ENCODE data around the gene ANTXR1. TPM values are rescaled to one million over a fixed set of nuclear protein-coding genes. Genes with fewer than 3 reads are reported as not detected.

ANTXR1 gene
- total and polyA plus RNA-seq, 2 experiments from 2014 or later: 24.0 to 36.0 TPM

DNA sequence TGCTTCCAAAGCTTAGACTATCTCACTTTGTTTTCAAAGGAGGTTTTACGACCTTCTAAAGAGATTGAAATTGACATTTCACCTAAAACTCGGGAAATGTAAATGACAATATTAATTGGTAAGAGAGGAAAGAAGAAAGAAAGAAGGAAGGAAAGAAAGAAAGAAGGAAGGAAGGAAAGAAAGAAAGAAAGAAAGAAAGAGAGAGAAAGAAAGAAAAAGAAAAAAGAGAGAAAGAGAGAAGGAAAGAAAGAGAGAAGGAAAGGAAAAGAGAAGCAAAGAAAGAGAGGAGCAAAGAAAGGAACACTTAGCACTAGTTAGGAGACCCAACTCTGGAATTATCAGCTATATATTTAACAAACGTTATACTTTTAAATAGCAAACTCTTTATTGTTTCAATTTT lies 34.9 kb upstream of the ANTXR1 start:
- Histone ChIP-seq H3K27ac (no peak overlapping the region), H3K4me1 (ENCODE audit: low read depth) (no peaks in the 10 kb centered on the region), H3K9me3 (ENCODE audit: low read depth) (no peaks in the 10 kb centered on the region), H3K36me3 (no peaks in the 10 kb centered on the region), H3K27me3 (peaks cover 9% of the 10 kb centered on the region), H3K4me3 (no peak overlapping the region)
- DNase-seq (ENCODE audit: low read depth in 1 of 2, low spot score in 1 of 2): no peak
- TF ChIP-seq, protein P1, sequence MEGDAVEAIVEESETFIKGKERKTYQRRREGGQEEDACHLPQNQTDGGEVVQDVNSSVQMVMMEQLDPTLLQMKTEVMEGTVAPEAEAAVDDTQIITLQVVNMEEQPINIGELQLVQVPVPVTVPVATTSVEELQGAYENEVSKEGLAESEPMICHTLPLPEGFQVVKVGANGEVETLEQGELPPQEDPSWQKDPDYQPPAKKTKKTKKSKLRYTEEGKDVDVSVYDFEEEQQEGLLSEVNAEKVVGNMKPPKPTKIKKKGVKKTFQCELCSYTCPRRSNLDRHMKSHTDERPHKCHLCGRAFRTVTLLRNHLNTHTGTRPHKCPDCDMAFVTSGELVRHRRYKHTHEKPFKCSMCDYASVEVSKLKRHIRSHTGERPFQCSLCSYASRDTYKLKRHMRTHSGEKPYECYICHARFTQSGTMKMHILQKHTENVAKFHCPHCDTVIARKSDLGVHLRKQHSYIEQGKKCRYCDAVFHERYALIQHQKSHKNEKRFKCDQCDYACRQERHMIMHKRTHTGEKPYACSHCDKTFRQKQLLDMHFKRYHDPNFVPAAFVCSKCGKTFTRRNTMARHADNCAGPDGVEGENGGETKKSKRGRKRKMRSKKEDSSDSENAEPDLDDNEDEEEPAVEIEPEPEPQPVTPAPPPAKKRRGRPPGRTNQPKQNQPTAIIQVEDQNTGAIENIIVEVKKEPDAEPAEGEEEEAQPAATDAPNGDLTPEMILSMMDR (IDR thresholded peaks at IDR 0.05; ENCODE audit: low read depth, low read length): no peak

DNA sequence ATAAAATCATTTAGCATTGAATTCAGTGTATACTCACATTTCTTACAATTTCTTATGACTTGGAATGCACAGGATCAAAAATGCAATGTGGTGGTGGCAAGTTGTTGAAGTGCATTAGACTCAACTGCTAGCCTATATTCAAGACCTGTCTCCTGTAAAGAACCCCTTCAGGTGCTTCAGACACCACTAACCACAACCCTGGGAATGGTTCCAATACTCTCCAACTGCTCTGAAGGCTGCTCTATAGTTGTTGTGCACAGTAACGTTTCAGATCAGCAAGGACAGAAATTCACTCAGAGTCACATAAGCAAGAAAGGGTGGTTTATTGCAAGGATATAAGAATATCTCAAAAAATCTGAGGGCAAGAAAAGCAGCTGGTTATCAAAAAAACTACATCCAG lies 32.0 kb upstream of the ANTXR1 start:
- Histone ChIP-seq H3K9me3 (ENCODE audit: low read depth) (no peaks in the 10 kb centered on the region), H3K4me1 (ENCODE audit: low read depth) (no peaks in the 10 kb centered on the region), H3K27ac (no peak overlapping the region), H3K27me3 (peaks cover 9% of the 10 kb centered on the region), H3K36me3 (no peaks in the 10 kb centered on the region), H3K4me3 (no peak overlapping the region)
- DNase-seq (ENCODE audit: low read depth in 1 of 2, low spot score in 1 of 2): no peak
- TF ChIP-seq, protein P1 (IDR thresholded peaks at IDR 0.05; ENCODE audit: low read depth, low read length): no peak

DNA sequence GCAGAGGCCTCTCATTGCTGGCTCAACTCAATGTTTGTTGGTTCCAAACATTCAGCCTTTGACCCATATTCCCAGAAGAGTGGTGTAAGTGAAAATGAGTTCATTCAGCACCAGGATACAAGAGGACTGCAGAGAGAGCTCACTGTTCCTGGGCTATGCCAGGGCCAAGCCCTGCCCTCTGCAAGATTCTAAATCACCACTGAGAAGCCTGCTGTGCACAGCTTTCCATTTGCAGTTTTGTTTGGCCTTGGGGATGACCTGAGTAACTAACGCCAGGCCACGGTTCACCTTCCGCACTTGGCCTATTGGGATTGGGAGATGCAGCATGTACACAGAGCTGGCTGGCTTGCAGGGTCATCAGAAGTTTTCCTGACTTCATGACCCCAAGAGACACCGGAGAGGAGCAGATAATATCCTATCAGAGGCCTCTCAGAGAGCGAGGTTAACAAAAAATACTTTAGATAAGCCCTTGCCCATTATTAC lies 25.9 kb upstream of the ANTXR1 start:
- DNase-seq (ENCODE audit: low read depth in 1 of 2, low spot score in 1 of 2): peak in 1 of 2 donors; percentile 22
- Histone ChIP-seq H3K27me3 (peaks cover 6% of the 10 kb centered on the region), H3K4me3 (no peak overlapping the region), H3K27ac (no peak overlapping the region), H3K9me3 (ENCODE audit: low read depth) (no peaks in the 10 kb centered on the region), H3K36me3 (no peaks in the 10 kb centered on the region), H3K4me1 (ENCODE audit: low read depth) (no peaks in the 10 kb centered on the region)
- TF ChIP-seq, protein P1 (IDR thresholded peaks at IDR 0.05; ENCODE audit: low read depth, low read length): no peak

DNA sequence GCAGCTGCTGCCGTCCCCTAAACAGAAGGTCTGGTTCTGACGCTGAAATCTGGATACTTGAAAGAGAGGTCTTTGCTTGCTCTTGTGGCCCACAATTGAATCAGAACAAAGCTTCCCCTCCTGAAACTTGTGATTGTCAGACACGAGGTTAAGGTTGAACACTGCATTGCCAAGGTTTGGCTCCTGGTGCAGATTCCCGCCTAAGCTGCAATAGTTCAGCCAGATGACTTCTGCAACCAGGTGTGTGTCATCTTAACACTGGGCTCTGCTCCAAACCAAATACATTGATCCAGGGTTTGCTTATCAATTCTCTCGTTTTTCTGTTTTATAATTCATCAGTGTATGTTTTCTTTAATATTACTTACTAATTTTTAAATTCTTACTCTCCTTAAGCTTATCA lies 23.9 kb upstream of the ANTXR1 start:
- H3K27me3 ChIP-seq: peaks cover 6% of the 10 kb centered on the region
- H3K27ac ChIP-seq: no peak overlapping the region
- H3K9me3 ChIP-seq (ENCODE audit: low read depth): no peaks in the 10 kb centered on the region

DNA sequence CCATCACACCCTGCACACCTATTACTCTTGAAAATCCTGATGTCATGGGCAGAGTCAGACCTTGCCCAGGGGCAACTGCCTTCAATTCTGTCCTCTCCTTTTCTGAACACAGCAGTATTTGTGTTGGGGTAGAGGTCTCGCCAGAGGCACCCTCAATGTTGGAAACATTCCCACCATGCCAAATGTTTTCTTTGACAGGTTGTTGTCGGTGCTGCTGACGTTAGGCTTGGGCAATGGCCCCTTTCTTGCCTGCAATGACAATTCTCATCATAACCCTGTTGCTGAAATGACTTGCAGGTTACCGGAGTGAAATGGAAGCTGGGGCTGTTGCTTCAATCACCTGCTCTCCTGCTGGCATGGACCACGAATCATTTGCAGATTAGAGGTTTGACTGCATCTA lies 20.6 kb upstream of the ANTXR1 start:
- TF ChIP-seq, protein P1 (IDR thresholded peaks at IDR 0.05; ENCODE audit: low read depth, low read length): no peak
- Histone ChIP-seq H3K9me3 (ENCODE audit: low read depth) (no peaks in the 10 kb centered on the region), H3K27me3 (peaks cover 6% of the 10 kb centered on the region)

More for the DNA sequence above, 23.9 kb upstream of the ANTXR1 start:
- DNase-seq (ENCODE audit: low read depth in 1 of 2, low spot score in 1 of 2): no peak
- H3K4me1 ChIP-seq (ENCODE audit: low read depth): no peaks in the 10 kb centered on the region
- TF ChIP-seq, protein P1 (IDR thresholded peaks at IDR 0.05; ENCODE audit: low read depth, low read length): no peak
- no peak overlapping the region for H3K4me3 ChIP-seq
- H3K36me3 ChIP-seq: no peaks in the 10 kb centered on the region

GRCh38 chr2:68992933-68993332 lies 20.0 kb upstream of the ANTXR1 start:
- no peaks in the 10 kb centered on the region for H3K36me3 ChIP-seq
- DNase-seq (ENCODE audit: low read depth in 1 of 2, low spot score in 1 of 2): no peak
- TF ChIP-seq, protein P1 (IDR thresholded peaks at IDR 0.05; ENCODE audit: low read depth, low read length): no peak
- H3K4me1 ChIP-seq (ENCODE audit: low read depth): no peaks in the 10 kb centered on the region
- no peak overlapping the region for H3K4me3 ChIP-seq
- H3K27ac ChIP-seq: no peak overlapping the region
- peaks cover 6% of the 10 kb centered on the region for H3K27me3 ChIP-seq
- no peaks in the 10 kb centered on the region for H3K9me3 ChIP-seq (ENCODE audit: low read depth)

More for the DNA sequence above, 20.6 kb upstream of the ANTXR1 start:
- Histone ChIP-seq H3K4me3 (no peak overlapping the region), H3K4me1 (ENCODE audit: low read depth) (no peaks in the 10 kb centered on the region), H3K36me3 (no peaks in the 10 kb centered on the region), H3K27ac (no peak overlapping the region)
- no peak for DNase-seq (ENCODE audit: low read depth in 1 of 2, low spot score in 1 of 2)
